Right renal pelvis (tissue), 4 donors: ENCODE measurements around the gene BORCS5. TPM values are rescaled to one million over a fixed set of nuclear protein-coding genes. Genes with fewer than 3 reads are reported as not detected.
"Not testable (repeated sequence)": the region's sequence is repeated elsewhere in the genome, so short reads cannot be mapped to it uniquely, and the experiment has no call there.

Experiments
- DNase-seq, 4 donors: peaks; one replicate each; pipeline ENCODE4 v3.0.0-alpha.2; 2013; ENCODE audit warnings: low read depth in 4 of 4, low spot score in 3 of 4, missing footprints in 1 of 4
- polyA plus RNA-seq, 4 donors: library from polyadenylated mRNA; unstranded; fragments of 120-200 nt; gene quantifications; one replicate each; pipeline ENCODE4 v1.2.1, GENCODE V29; 2013; ENCODE audit not compliant: insufficient read length in 4 of 4

BORCS5 gene
- polyA plus RNA-seq, 4 donors = 8.2 to 9.2 (median 8.2) TPM

DNA sequence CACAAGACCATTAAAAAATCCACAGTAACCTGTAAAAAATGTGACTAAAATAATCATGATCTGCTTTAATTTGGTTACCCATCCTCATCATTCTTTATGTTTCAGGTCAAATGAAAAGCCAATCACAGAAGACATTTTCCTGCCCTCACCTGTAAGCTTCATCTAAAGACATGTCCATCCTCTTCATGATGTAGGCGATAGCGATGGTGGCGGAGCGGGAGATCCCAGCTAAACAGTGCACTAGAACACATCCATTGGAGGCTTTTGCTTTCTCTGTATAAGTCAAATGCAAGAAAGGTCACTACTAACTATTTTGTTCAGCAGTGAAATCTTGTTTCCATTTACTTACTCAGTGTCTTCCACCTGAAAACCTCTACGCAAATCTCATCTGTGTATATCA is 123.2 kb downstream of the BORCS5 start:
- DNase-seq = no peak

DNA sequence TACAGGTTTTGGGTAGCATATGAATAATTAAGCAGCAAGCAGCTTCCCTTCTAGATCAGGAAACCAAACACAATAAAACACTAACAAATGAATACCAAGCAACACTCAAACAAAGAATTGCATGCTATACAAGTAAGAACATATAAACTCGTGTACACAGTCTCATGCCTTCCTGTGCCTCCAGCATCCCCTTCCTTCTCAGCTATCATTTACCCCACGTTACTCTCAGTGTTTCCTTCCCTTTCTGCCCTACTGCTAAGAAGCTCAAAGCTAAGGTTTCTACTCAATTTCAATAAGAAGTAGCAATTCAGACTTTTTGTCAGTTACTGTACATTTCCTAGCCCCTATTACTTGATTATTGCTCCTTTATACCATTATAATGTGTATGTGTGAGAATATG is 124.8 kb downstream of the BORCS5 start:
- no peak for DNase-seq

DNA sequence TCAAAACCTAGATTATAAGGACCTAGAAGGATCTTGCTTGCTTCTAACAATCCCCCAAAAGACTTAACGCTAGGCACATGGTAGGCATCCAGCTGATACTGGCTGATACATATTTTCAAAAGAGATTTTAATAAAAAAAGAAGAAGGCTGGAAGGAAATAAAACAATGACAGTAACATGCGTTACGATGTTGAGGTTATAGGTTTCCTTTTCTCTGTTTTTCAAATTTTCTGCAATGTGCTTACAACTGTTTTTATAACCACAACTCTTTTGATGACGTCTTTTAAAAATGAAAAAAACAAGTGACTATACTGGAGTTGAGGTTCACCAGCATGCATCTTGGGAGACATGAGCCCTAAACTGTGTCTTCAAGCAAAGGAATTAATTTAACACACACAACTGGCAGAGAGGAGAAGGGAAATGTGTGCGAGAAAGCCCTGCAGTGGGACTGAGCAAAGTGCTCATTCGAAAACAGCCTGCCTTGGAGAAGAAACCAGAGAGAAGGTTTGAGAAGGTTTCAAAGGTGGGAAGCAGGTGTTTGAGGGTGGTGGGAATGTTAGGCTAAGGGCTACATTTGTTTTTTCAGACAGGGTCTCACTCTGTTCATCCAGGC is 125.4 kb downstream of the BORCS5 start:
- DNase-seq = no peak

DNA sequence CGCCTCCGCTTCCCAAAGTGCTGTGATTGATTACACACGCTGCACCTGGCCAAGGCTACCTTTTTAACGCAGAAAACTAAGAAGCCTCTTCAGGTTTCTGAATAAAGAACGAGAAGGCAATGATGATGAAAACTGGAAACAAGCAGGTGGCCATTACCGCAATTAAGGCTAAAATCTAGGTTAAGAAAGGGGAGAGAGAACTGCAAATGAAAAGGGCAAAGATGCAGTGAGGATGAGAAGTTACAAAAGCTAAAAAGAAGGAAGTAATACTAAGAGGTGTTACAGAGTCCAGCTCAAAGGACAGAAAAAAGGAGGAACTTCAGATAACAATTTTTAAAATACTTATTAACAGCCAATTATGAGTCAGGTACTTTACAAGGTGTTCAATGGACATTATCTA is 126.1 kb downstream of the BORCS5 start:
- DNase-seq = no peak

DNA sequence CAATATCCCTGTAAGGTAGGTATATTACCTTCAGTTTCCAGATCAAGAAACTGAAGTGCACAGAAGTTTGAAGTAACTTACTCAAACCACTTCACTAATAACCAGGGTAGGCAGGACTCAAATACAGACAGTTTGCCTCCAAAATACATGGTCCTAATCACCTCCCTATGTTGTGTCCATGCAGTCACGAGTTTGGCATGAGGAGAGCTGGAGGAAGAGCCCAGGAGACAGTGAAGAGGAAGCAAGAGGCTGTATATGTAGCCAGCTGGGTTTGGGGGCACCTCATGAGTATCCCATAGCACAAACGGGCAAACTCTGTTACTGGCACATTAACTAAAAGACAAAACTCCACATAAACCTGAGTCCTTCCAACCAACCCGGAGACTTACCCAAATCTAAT is 126.6 kb downstream of the BORCS5 start:
- DNase-seq = no peak

DNA sequence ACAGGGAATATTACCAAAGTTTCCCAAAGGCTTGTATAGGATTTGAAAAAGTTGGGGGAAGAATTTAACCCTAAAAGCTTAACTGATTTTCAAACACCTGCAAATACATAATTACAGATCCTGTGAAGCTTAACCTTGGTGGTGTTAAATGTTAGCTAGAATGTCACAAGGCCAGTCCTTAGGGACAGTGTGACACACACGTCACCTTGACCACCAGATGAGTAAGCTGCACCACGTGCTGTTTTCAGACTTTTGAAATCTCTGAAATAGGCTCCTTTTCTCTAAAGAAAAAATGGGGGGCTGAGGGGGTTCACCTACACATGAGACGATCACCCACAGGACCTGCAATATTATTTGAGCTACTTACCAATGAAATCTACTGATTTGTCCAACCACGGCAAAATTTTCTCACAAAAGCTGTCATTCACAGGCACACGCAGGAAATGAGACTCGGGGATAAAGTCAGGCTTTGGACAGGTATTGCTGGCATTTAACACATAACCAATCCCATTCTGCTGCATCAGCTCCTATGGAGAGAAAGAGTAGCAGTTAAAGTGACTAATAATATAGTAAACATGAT is 129.9 kb downstream of the BORCS5 start:
- no peak for DNase-seq

DNA sequence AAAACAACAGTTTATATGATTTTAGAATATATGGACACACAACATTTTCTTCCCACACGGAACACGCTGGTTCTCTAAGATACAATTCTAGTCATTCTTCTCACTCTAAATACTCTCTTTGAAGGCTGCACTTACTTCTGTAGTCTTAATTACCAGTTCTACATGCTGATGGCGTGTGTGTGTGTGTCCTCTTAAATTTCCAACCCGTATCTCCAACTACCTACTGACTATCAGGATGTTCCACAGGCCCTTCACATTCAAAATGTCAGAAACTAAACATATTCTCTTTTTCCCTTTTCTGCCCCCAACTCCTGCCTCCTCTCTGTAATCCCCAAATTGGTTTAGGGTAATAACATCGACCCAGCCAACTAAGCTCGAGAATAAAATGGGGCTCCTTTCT is 130.6 kb downstream of the BORCS5 start:
- DNase-seq = no peak

GRCh38 chr12:12488296-12488695 is 131.4 kb downstream of the BORCS5 start:
- no peak for DNase-seq

DNA sequence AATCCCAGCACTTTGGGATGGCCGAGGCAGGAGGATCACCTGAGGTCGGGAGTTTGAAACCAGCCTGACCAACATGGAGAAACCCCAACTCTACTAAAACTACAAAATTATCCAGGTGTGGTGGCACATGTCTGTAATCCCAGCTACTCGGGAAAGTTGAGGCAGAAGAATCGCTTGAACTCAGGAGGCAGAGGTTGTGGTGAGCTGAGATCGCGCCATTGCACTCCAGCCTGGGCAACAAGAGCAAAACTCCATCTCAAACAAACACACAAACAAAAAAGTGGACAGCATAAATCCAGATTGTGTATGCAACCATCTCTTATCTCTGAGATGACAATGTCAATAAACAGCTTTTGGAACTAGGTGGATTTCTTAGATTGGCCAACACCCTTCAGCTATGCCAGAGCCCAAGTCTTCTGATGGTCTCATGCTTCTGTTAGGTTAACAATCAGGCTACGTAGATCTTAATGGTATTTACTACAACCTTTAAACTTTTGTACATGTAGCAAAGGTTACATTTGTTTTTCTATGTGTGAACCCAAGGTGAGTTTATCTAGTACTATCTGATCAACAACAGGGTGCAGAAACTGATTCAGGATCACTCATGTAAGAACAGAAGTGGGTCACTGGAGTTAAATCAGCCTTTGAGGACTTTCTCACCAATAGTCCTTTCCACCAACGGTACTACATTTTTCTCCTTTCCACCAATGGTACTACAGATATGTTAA is 132.1 kb downstream of the BORCS5 start:
- no peak for DNase-seq

DNA sequence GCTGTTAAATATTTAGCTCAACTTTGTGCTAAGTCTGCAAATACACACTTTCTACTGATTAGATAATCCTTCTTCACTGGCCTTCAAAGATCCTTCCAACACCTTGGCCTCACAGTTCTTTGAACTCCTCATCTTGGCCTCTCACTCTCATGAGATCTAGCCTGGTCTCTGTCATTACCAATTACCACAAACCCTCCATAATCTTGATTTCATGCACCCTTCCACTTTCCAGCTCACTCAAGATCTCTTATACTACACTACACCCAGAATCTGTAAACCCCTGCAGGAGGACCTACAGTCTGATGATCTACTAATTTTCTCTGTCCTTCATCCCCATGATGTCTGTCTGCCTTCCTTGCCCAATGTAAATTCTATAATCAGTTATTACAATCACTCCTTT is 134.7 kb downstream of the BORCS5 start:
- DNase-seq = no peak

GRCh38 chr12:12492547-12492946 is 135.7 kb downstream of the BORCS5 start:
- DNase-seq = no peak

GRCh38 chr12:12495536-12495935 is 138.7 kb downstream of the BORCS5 start:
- no peak for DNase-seq

DNA sequence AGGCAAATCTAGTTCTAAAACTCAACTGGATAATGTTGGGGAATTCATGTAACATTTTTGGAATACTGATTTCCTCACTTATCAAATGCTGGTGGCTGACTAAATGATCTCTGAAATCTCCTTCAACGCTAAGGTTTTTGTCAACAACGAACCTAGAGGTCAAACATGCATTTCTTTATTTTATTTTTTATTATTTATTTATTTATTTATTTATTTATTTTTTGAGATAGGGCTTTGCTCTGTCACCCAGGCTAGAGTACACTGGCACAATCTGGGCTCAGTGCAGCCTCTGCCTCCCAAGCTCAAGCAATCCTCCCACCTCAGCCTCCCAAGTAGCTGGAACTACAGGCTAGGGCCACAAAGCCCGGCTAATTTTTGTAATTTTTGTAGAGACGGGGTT is 141.3 kb downstream of the BORCS5 start:
- DNase-seq = no peak

DNA sequence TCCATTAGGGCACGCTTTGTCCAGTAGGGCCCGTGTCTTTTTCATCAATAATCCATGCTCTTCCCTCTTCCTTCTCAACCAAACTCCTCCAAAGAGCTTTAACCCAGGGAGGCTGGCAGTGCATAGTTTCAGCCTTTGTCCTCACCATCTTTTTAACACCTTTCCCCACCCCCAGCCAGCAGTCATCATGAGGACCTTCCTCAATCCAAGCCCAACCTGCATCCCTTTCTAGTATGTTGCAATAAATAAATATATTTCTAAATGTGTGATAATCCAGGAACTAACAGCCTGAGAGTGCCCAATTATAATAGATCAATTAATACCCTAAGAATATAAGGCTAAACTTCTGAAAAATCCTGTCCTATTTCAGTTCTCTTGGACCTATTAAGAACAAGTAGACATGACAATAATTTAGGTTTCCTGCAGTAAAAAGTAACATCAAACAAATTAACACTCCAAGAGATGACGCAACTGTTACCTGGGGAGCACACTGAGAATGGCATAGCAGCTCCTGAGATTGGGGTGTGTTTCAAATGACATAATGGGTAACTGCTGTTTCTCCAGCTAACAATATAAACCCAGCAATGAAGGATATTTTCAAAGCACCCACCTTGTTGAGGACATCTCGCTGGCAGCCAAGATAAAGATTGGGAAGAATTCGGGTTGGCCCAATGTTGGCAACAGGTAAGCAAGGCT is 143.2 kb downstream of the BORCS5 start:
- DNase-seq = no peak

DNA sequence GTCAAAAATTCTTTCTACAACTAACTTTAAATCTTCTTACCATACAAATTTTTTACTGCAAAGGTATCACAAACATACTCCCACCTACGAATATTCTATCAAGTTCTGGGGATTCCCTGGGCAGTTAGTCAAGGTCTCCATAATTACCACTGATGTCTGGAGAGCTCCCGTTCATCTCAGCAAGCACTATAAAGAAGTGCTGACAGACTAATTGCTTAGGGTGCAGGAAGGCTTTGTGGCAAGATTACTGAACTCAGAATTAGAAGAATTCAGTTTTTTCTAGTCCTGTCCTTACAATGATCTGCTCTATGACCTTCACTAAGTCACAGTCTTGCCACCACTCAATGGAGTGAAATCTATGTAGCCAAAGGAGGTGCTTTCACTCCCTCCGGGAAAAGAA is 144.2 kb downstream of the BORCS5 start:
- no peak for DNase-seq

- not testable (repeated sequence) for DNase-seq
Observed at GRCh38 chr12:12502130-12502814, 145.4 kb downstream of the BORCS5 start.

GRCh38 chr12:12502815-12503151 is 145.9 kb downstream of the BORCS5 start:
- no peak for DNase-seq

DNA sequence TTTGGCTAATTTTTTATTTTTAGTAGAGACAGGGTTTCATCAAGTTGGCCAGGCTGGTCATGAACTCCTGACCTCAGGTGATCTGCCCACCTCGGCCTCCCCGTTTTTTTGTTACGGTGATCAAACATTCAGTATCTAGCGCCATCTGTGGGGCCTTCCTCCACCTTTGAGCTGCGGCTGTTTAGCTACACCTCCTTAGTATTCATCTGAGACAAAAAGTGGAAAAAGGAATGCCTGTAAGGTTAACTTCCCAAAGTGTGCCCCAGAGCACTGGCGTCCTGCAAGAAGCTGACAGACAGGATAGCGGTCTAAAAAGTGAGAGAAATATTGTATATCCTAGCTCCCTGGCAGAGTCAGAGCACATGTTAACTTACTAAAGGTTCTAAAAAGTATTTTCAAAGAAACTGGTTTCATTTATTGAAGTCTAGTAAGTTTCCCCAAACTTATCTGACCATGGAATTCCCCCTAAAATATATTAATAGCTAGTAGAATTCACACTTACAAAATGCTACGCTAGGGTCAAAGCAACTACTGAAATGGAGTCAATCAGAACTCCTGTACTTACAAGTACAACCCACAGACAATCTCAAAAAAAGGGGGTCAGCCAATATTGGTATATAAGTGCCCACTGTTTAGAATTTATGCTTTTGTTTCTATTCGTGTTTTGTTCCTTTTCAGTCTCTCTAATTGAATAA is 146.7 kb downstream of the BORCS5 start:
- no peak for DNase-seq

- DNase-seq = no peak
Observed at GRCh38 chr12:12505544-12506495, 148.9 kb downstream of the BORCS5 start.
